ENCODE data around the gene PPFIA1. TPM values are rescaled to one million over a fixed set of nuclear protein-coding genes. Genes with fewer than 3 reads are reported as not detected.
A peak's percentile ranks its signal among the peaks of the same experiment; 100 is the strongest.
"Not testable (repeated sequence)": the region's sequence is repeated elsewhere in the genome, so short reads cannot be mapped to it uniquely, and the experiment has no call there.

The PPFIA1 gene
- total RNA-seq, 1 experiment from 2014 or later, result 35.0 TPM

DNA sequence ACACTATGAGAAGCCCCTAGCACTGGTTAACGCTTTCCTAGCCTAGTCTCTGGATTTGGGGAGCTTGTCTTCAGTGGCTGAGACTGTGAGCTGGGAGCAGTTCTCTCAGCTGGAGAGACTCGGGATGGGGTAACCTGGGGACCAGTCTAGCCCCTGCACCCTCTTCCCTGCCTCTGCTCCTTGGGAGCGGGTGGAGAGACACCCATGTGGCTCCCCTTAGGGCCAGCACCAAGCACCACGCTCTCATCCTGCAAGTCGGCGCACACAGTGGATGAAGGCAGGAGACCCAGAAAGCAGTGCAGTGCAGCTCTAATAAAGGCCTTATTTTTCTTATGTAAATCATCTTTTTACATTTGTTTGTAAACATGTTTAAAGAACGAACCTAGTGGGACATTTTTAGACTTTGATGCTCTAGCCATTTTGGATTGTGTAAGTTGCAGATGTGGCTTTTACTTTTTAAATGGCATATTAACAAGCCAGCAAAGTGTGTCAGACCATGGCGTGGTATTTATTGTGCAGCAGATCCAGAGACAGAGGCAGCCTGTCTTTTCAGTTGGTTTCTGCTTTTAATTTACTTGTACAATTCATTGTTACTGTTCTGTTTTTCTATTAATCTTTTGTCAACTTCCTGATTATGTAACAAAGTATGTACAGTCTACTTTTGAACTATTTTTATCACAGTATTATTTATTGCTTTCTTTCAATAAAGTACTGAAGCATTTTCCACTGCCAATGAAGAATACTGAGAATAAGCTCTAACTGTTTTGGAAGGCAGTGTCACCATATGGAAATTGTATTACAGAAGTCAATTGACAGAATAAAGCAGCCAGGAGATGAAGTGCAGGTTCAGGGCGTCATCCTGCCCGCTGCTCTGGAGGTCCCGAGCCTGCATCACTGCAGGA, 113.4 kb downstream of the PPFIA1 start:
- no peaks in the 10 kb centered on the region for H3K27me3 ChIP-seq
- DNase-seq, result no peak
- H3K4me3 ChIP-seq, result no peak overlapping the region
- H3K4me1 ChIP-seq, result no peaks in the 10 kb centered on the region
- H3K27ac ChIP-seq, result no peak overlapping the region
- peaks cover 14% of the 10 kb centered on the region for H3K36me3 ChIP-seq
- H3K9me3 ChIP-seq (replicated peaks), result no peaks in the 10 kb centered on the region

GRCh38 chr11:70384566-70385152, 114.2 kb downstream of the PPFIA1 start:
- no peaks in the 10 kb centered on the region for H3K9me3 ChIP-seq (replicated peaks)
- no peak overlapping the region for H3K4me3 ChIP-seq
- peaks cover 14% of the 10 kb centered on the region for H3K36me3 ChIP-seq
- H3K4me1 ChIP-seq, result no peaks in the 10 kb centered on the region
- no peak overlapping the region for H3K27ac ChIP-seq
- DNase-seq, result no peak
- no peaks in the 10 kb centered on the region for H3K27me3 ChIP-seq

DNA sequence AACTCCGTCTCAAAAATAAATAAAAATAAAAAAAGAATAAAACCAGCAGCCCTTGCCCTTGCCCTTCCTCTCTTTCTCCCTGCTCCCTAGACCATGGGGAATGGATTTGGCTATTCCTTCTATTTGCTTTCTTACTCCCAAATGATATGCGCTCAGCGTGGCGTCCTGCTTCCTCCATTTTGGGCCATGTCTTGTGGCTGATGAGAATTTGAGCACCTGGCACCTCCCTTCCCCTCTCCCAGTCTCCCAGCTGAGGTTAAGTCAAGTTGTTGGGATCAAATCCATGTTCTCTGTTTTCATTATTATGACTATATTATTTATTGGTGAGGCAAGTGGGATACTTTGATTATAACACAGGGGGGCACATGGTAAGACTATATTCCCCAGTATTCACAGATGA, 117.1 kb downstream of the PPFIA1 start:
- Histone ChIP-seq H3K4me3 (no peak overlapping the region), H3K36me3 (peaks cover 10% of the 10 kb centered on the region), H3K4me1 (no peaks in the 10 kb centered on the region), H3K27me3 (no peaks in the 10 kb centered on the region), H3K27ac (no peak overlapping the region), H3K9me3 (replicated peaks) (no peaks in the 10 kb centered on the region)
- DNase-seq, result no peak

DNA sequence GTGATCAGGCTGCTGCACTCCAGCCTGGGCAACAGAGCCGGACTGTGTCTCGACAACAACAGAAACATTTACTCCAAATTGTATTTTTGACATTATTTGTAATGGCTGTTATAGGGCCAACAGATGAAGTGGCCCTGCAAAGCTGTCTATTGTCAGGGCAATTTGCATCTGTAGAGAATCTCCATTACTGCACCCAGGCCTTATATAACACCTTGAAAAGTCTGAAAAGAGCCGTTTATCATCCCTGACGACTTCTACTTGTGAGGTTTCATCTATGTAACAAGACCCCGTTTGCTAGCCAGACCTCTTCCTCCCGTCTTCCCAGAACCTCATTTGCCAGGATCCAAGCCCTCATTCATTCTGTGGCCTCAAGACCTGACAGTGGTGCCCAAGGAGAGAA, 118.7 kb downstream of the PPFIA1 start:
- Histone ChIP-seq H3K4me1 (no peaks in the 10 kb centered on the region), H3K9me3 (replicated peaks) (no peaks in the 10 kb centered on the region)

DNA sequence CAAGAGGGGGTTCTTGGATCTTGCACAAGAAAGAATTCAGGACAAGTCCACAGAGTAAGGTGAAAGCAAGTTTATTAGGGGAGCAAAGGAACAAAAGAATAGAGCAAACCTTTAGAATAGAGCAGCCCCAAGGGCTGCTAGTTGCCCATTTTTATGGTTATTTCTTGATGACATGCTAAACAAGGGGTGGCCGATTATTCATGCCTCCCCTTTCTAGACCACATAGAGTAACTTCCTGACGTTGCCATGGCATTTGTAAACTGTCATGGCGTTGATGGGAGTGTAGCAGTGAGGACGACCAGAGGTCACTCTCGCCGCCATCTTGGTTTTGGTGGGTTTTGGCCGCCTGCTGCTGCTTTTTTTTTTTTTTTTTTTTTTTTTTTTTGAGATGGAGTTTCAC, 120.4 kb downstream of the PPFIA1 start:
- H3K9me3 ChIP-seq (replicated peaks); DNase-seq; H3K4me1 ChIP-seq; H3K36me3 ChIP-seq; H3K4me3 ChIP-seq; H3K27me3 ChIP-seq; H3K27ac ChIP-seq: not testable (repeated sequence)

More for the DNA sequence above, 118.7 kb downstream of the PPFIA1 start:
- Histone ChIP-seq H3K27me3 (no peaks in the 10 kb centered on the region), H3K4me3 (no peak overlapping the region), H3K36me3 (peaks cover 4% of the 10 kb centered on the region; the same call in 1 of the 2 replicates), H3K27ac (no peak overlapping the region)
- DNase-seq, result no peak

DNA sequence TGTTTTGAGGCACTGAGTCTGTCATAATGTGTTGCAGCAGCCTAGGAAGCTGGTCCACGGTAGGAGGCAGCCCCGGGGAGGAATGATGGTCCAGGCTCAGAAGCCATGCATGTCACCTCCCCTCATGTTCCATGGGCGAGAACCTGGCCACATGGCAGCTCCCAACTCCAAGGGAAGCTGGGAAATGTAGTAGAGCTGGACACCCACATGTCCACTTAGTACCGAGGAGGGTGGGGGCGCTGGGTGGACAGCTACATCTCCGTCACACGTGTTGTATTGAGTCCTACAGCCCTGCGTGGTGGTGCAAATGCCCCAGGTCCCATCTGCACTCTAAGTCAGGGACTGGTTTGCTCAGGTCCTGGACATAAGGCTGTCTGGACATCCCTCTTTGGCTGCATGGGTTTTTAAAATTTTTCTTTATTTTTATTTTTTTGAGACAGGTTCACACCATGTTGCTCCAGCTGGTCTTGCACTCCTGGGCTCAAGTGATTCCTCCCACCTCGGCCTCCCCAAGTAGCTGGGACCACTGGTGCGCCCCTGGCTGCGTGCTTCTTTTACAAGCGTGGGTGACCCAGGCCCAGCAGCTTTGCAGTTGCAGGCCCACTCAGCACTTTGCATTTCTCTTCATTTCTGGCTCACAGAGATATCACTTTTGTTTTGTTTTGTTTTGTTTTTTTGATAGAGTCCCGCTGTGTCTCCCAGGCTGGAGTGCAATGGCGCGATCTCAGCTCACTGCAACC, 123.9 kb downstream of the PPFIA1 start:
- no peak overlapping the region for H3K4me3 ChIP-seq
- H3K36me3 ChIP-seq, result peaks cover 3% of the 10 kb centered on the region
- H3K27ac ChIP-seq, result no peak overlapping the region
- H3K4me1 ChIP-seq, result peaks cover 2% of the 10 kb centered on the region; the same call in 1 of the 2 replicates
- H3K27me3 ChIP-seq, result no peaks in the 10 kb centered on the region
- no peaks in the 10 kb centered on the region for H3K9me3 ChIP-seq (replicated peaks)
- DNase-seq, result no peak

DNA sequence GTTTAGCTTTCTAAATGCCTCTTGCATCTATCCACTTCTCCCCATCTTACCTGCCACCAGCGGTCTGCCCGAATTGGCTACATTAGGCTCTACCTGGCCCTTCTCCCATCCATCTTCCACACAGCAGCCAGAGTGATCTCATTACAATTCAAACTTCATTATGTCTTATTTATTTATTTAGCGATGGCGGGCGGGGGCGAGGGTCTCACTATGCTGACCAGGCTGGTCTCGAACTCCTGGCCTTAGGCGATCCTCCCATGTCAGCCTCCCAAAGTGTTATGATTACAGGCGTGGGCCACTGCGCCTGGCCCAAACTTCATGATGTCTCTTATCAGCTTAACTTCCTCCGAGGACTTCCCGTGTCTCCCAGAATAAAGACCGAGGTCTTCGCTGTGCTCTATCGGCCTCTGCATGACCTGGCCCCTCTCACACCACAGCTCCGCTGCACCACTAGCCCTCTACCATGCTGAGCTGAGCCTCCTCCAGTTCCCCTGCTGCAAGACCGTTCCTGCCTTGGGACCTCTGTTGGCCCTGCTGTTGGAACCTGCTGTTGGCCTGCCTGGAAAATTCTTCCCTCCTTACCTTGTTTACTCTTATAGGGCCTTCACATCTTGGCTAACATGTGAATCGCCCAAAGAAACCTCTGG, 127.0 kb downstream of the PPFIA1 start:
- DNase-seq, result peak in 1 of 2 experiments; percentile 28
- Histone ChIP-seq H3K9me3 (replicated peaks) (no peaks in the 10 kb centered on the region), H3K27me3 (no peaks in the 10 kb centered on the region), H3K4me3 (peak overlapping the region; percentile 100), H3K4me1 (peaks cover 2% of the 10 kb centered on the region; the same call in 1 of the 2 replicates), H3K36me3 (peaks cover 3% of the 10 kb centered on the region), H3K27ac (peak overlapping the region; percentile 78)

DNA sequence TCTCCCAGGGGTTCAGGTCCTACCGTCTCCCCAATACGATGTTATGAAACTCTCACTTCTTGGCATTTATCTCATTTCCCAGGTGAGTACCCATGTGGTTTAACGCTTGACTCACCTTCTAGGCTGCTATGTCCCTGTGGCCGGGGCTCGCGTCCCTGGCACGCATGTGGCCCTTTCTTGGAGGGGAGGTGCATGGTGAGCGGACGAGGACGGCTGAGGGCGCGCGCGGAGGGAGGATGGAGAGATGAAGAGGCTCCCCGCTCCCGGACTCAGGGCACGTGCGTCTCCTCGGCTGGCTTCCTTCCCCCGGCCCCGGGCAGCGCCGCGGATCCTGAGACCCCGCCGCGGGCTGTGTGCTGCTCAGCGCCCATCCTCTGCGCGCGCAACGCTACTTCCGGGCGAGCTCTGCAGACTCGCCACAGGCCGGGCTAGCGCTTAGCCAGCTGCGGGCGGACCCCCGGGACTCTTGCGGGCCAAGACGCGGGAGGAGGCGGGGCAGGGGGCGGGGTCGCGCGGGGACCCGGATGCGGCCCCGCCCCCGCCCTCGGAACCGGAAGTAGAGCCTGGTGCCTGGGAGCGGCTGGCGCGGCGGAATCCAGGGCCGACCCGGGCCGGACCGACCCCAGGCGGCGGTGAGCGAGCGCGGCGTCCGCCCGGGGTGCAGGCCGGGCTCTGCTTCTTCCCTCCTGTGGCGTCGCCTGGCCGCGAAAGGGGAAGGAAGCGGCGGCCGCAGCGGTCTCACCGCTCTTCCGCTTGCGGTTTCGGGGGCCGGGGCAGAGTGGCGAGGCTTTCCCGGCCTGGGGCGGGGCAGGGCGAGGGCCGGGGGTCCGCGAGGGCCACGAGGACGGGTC, 127.7 kb downstream of the PPFIA1 start, which contains the start of gene CTTN:
CTTN (plus strand) TSS at position 547 of the 851 bp plus-strand sequence. CDS start 8,769 bp downstream, outside the sequence.
- peak within 1 kb of the TSS; percentile 78 for H3K27ac ChIP-seq
- no peaks in the 10 kb centered on the region; the same call in 1 of the 2 replicates for H3K36me3 ChIP-seq
- peak within 1 kb of the TSS; percentile 100 for H3K4me3 ChIP-seq
- peaks cover 2% of the 10 kb centered on the region; the same call in 1 of the 2 replicates for H3K4me1 ChIP-seq
- no peaks in the 10 kb centered on the region for H3K9me3 ChIP-seq (replicated peaks)
- H3K27me3 ChIP-seq, result no peaks in the 10 kb centered on the region
- DNase-seq, result peak; percentile 86 to 89

DNA sequence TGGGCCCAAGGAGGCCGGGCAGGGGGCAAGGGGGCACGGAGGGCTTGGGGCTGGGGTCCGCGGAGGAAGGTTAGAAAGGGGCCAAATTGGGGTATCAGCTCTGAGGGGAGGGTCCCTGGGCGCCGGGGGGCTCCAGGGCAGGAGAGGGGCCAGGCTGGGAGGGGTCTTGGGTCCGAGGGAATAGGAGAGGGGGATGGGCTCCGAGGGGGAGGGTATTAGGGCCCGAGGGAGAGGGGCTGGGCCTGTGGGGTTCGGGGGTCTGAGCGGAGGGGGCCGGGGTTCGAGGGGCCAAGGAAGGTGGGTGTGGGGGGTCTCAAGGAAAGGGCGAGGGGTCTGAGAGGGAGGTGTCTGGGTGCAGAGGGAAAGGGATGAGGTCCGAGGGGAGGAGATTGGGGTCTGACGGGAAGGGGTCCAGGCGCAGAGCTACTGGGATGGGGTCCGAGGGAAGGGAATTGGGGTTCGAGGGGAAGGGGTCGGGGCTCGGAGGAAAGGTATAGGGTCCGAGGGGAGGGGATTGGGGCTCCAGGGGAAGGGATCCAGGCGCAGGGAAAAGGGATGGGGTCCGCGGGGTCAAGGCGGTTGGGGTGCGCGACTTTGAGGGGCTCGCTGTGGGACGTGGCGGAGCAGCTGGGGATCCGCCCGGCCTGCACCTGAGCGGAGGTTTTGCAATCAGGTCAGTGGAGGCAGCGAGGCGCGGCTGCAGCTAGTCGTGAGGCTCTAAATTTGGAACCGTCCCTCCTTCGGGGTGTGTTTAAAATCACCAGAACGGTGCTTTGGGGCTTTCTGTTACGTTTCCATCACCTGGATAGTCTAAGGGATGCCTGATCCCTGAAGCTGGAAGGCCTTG, 128.6 kb downstream of the PPFIA1 start:
- H3K4me3 ChIP-seq, result peak overlapping the region; percentile 100
- no peaks in the 10 kb centered on the region; the same call in 1 of the 2 replicates for H3K36me3 ChIP-seq
- peak overlapping the region; percentile 78 for H3K27ac ChIP-seq
- no peak for DNase-seq
- H3K4me1 ChIP-seq, result peaks cover 2% of the 10 kb centered on the region; the same call in 1 of the 2 replicates
- no peaks in the 10 kb centered on the region for H3K27me3 ChIP-seq
- no peaks in the 10 kb centered on the region for H3K9me3 ChIP-seq (replicated peaks)

- H3K9me3 ChIP-seq (replicated peaks), result no peaks in the 10 kb centered on the region
- no peak for DNase-seq
- no peak overlapping the region for H3K27ac ChIP-seq
- H3K4me3 ChIP-seq, result no peak overlapping the region
- no peaks in the 10 kb centered on the region for H3K27me3 ChIP-seq
- no peaks in the 10 kb centered on the region; the same call in 1 of the 2 replicates for H3K36me3 ChIP-seq
- H3K4me1 ChIP-seq, result peaks cover 2% of the 10 kb centered on the region; the same call in 1 of the 2 replicates
Measured at GRCh38 chr11:70399681-70400112, 129.2 kb downstream of the PPFIA1 start.

DNA sequence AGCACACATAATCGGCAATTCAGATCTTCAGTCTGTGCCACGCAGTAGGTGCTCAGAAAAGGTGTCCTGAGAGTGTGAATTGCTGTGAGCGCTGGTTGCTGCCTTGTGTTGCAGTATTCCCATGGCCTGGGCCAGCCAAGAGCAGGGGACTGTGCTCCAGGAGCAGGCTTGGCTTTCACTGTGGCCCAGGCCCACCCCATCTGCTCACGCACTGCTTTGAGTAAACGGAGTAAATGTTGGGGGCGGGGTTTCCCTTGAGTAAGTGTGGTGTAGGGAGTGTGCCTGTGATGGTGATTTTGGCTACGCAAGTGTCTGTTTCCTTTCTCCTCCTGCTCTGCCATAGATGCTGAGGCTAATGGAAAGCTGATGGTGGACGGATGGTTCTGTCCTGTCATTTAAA, 130.2 kb downstream of the PPFIA1 start:
- no peak for DNase-seq
- Histone ChIP-seq H3K4me3 (no peak overlapping the region), H3K9me3 (replicated peaks) (no peaks in the 10 kb centered on the region), H3K4me1 (peaks cover 2% of the 10 kb centered on the region; the same call in 1 of the 2 replicates), H3K27ac (no peak overlapping the region), H3K27me3 (no peaks in the 10 kb centered on the region), H3K36me3 (no peaks in the 10 kb centered on the region; the same call in 1 of the 2 replicates)

DNA sequence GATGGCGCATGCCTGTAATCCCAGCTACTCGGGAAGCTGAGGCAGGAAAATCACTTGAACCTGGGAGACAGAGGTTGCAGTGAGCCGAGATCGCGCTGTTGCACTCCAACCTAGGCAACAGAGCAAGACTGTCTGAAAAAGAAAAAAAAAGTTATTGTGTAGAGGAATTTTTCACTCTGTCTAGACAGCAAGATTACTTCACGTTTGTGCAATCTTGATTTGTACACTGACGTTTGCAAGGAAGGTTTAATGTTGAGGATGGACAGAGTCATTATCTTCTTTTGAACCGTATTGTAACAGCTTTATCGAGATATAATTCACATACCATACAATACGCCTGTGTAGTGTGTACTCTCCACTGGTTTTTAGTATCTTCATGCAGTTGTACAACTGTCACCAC, 131.5 kb downstream of the PPFIA1 start:
- no peaks in the 10 kb centered on the region for H3K27me3 ChIP-seq
- no peaks in the 10 kb centered on the region for H3K9me3 ChIP-seq (replicated peaks)
- H3K36me3 ChIP-seq, result peaks cover 7% of the 10 kb centered on the region; the same call in 1 of the 2 replicates
- no peak for DNase-seq
- H3K27ac ChIP-seq, result no peak overlapping the region
- no peak overlapping the region for H3K4me3 ChIP-seq
- H3K4me1 ChIP-seq, result peaks cover 2% of the 10 kb centered on the region; the same call in 1 of the 2 replicates

DNA sequence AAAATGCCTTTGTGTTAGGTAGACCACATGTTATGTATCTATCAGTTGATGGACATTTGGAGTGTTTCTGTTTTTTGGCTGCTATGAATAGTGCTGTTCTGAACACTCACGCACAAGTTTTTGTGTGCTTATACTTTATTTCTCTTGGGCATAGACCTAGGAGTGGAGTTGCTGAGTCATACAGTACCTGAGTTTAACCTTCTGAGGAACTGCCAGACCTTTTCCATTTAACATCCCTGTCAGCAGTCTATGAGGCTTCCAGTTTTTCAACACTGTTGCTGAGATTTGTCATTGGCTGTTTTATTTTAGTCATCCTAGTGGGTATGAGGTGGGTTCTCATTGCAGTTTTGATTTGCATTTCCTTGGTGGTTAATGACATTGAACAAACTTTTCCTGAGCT, 132.2 kb downstream of the PPFIA1 start:
- Histone ChIP-seq H3K27me3 (no peaks in the 10 kb centered on the region), H3K4me3 (no peak overlapping the region), H3K4me1 (no peaks in the 10 kb centered on the region), H3K36me3 (peaks cover 9% of the 10 kb centered on the region; the same call in 1 of the 2 replicates), H3K9me3 (replicated peaks) (no peaks in the 10 kb centered on the region), H3K27ac (no peak overlapping the region)
- DNase-seq, result no peak
